A549 (cell line): Measurements from ENCODE around the gene CSAG1.
"Not testable (repeated sequence)": the region's sequence is repeated elsewhere in the genome, so short reads cannot be mapped to it uniquely, and the experiment has no call there.

Experiments
- EP300 ChIP-seq, 2 experiments: fragments of >200 bp; sonication (Bioruptor Twin); formaldehyde crosslinking; IDR thresholded peaks; 2 replicates in 1 of 2; 3 replicates in 1 of 2; pipeline ENCODE4 v1.6.1; 2016 to 2017
- FOXS1 ChIP-seq: fragments of 250-450 bp; sonication (Bioruptor Pico); IDR thresholded peaks from 2 replicates; pipeline ENCODE4 v1.5.0; 2020; ENCODE audit warnings: mild to moderate bottlenecking, moderate library complexity
- GATA3 ChIP-seq: IDR thresholded peaks from 2 replicates; pipeline ENCODE4 v1.6.1; 2012; ENCODE audit warnings: borderline replicate concordance
- MYC ChIP-seq: IDR thresholded peaks from 2 replicates; pipeline ENCODE4 v1.6.1; 2012; ENCODE audit warnings: mild to moderate bottlenecking, inconsistent platforms, low read length, improper control_type of control experiment, borderline replicate concordance
- NR3C1 ChIP-seq: fragments of >200 bp; sonication (Bioruptor Twin); formaldehyde crosslinking; IDR thresholded peaks from 3 replicates; pipeline ENCODE4 v1.6.1; 2017
- POLR2A ChIP-seq: IDR thresholded peaks from 2 replicates; pipeline ENCODE4 v1.6.1; 2012; ENCODE audit warnings: mild to moderate bottlenecking, low read length
- RAD21 ChIP-seq, 2 experiments: fragments of >200 bp in 1 of 2; sonication (Bioruptor Twin) in 1 of 2; formaldehyde crosslinking in 1 of 2; IDR thresholded peaks in 1 of 2; conservative IDR thresholded peaks in 1 of 2; 2 replicates in 1 of 2; 3 replicates in 1 of 2; pipeline ENCODE4 v1.6.1; 2012 to 2018; ENCODE audit warnings: inconsistent platforms in 1 of 2
- SMC3 ChIP-seq: fragments of >200 bp; sonication (Bioruptor Twin); formaldehyde crosslinking; IDR thresholded peaks from 3 replicates; pipeline ENCODE4 v1.6.1; 2018; ENCODE audit warnings: inconsistent platforms
- TF ChIP-seq, protein P1 (sequence below): fragments of >200 bp; sonication (Bioruptor Twin); formaldehyde crosslinking; IDR thresholded peaks from 3 replicates; pipeline ENCODE4 v1.5.1; 2016
- TF ChIP-seq, protein P2 (sequence below): IDR thresholded peaks from 2 replicates; pipeline ENCODE4 v1.6.1; 2012

DNA sequence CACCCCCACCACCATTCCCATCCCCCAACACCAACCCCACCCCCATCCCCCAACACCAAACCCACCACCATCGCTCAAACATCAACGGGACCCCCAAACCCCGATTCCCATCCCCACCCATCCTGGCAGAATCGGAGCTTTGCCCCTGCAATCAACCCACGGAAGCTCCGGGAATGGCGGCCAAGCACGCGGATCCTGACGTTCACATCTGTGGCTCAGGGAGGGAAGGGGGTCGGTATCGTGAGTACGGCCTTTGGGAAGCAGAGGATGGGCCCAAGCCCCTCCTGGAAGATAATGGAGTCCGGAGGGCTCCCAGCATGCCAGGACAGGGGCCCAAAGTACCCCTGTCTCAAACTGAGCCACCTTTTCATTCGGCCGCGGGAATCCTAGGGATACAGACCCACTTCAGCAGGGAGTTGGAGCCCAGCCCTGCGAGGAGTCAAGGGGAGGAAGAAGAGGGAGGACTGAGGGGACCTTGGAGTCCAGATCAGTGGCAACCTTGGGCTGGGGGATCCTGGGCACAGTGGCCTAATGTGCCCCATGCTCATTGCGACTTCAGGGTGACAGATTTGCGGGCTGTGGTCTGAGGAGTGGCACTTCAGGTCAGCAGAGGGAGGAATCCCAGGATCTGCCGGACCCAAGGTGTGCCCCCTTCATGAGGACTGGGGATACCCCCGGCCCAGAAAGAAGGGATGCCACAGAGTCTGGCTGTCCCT is 780 bp upstream of the CSAG1 start:
- TF ChIP-seq, protein P1, sequence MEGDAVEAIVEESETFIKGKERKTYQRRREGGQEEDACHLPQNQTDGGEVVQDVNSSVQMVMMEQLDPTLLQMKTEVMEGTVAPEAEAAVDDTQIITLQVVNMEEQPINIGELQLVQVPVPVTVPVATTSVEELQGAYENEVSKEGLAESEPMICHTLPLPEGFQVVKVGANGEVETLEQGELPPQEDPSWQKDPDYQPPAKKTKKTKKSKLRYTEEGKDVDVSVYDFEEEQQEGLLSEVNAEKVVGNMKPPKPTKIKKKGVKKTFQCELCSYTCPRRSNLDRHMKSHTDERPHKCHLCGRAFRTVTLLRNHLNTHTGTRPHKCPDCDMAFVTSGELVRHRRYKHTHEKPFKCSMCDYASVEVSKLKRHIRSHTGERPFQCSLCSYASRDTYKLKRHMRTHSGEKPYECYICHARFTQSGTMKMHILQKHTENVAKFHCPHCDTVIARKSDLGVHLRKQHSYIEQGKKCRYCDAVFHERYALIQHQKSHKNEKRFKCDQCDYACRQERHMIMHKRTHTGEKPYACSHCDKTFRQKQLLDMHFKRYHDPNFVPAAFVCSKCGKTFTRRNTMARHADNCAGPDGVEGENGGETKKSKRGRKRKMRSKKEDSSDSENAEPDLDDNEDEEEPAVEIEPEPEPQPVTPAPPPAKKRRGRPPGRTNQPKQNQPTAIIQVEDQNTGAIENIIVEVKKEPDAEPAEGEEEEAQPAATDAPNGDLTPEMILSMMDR = not testable (repeated sequence)
- not testable (repeated sequence) for TF ChIP-seq RAD21 (conservative IDR thresholded peaks at IDR 0.05 in 1 of 2, IDR thresholded peaks at IDR 0.05 in 1 of 2); POLR2A; GATA3; EP300 (IDR thresholded peaks at IDR 0.05); MYC; NR3C1; SMC3; FOXS1
- TF ChIP-seq, protein P2, sequence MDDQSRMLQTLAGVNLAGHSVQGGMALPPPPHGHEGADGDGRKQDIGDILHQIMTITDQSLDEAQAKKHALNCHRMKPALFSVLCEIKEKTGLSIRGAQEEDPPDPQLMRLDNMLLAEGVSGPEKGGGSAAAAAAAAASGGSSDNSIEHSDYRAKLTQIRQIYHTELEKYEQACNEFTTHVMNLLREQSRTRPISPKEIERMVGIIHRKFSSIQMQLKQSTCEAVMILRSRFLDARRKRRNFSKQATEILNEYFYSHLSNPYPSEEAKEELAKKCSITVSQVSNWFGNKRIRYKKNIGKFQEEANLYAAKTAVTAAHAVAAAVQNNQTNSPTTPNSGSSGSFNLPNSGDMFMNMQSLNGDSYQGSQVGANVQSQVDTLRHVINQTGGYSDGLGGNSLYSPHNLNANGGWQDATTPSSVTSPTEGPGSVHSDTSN = not testable (repeated sequence)
